Gastroesophageal sphincter (tissue), 3 donors: Measurements from ENCODE around the gene DLL1.

ENCODE experiments used
- EP300 ChIP-seq: sonication (generic); formaldehyde crosslinking; IDR thresholded peaks from one replicate; pipeline ENCODE4 v1.6.1; 2017; ENCODE audit warnings: antibody characterized with exemption, mild to moderate bottlenecking
- POLR2A ChIP-seq, 2 donors: fragments of 450-650 bp; IDR thresholded peaks; one replicate each; pipeline ENCODE4 v1.6.1; 2017; ENCODE audit warnings: antibody characterized with exemption in 2 of 2, mild to moderate bottlenecking in 2 of 2, moderate library complexity in 1 of 2
- POLR2AphosphoS5 ChIP-seq: sonication (generic); formaldehyde crosslinking; IDR thresholded peaks from one replicate; pipeline ENCODE4 v1.6.1; 2017; ENCODE audit warnings: antibody characterized with exemption
- TF ChIP-seq, protein P1 (sequence below), 4 experiments: fragments of 200-600 bp in 2 of 4; fragments of 450-650 bp in 2 of 4; sonication (generic) in 1 of 4; IDR thresholded peaks; one replicate each; pipeline ENCODE4 v1.5.1; 2017 to 2019; ENCODE audit warnings: antibody characterized with exemption in 4 of 4, mild to moderate bottlenecking in 2 of 4, moderate library complexity in 2 of 4

DNA sequence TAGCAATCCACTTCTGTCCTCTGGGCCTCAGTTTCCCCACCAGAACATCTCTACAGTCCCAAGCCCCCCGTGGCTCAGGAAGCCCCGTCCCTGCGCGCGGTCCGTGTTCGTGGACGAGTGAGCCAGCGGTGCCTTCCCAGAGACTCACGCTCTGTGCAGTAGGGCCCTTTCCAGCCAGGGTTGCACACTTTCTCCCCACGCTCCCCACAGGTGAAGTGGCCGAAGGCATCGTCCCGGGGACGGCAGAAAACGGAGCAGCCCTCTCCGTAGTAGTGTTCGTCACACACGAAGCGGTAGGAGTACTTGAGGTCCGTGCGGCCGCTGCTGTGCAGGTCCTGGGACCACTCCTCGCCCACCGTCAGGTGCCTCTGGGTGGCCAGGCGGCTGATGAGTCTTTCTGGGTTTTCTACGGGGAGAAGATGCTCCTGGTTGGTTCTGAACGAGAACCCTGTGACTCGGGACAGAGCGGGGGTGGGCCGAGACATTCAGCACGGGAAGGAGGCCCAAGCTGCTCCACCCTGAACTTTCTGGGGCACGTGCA, 2.7 kb downstream of the DLL1 start:
- TF ChIP-seq, protein P1, sequence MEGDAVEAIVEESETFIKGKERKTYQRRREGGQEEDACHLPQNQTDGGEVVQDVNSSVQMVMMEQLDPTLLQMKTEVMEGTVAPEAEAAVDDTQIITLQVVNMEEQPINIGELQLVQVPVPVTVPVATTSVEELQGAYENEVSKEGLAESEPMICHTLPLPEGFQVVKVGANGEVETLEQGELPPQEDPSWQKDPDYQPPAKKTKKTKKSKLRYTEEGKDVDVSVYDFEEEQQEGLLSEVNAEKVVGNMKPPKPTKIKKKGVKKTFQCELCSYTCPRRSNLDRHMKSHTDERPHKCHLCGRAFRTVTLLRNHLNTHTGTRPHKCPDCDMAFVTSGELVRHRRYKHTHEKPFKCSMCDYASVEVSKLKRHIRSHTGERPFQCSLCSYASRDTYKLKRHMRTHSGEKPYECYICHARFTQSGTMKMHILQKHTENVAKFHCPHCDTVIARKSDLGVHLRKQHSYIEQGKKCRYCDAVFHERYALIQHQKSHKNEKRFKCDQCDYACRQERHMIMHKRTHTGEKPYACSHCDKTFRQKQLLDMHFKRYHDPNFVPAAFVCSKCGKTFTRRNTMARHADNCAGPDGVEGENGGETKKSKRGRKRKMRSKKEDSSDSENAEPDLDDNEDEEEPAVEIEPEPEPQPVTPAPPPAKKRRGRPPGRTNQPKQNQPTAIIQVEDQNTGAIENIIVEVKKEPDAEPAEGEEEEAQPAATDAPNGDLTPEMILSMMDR (IDR thresholded peaks at IDR 0.05) = no peak
- no peak for TF ChIP-seq POLR2A (IDR thresholded peaks at IDR 0.05)
- no peak for TF ChIP-seq EP300
- TF ChIP-seq POLR2AphosphoS5 = no peak
